Activated effector memory CD4-positive, alpha-beta T cell treated with anti-CD3 and anti-CD28 coated beads, Interleukin-2, amount 50 U/mL, for 16 hours (primary cell): ENCODE measurements around the gene PARP16.
A peak's percentile ranks its signal among the peaks of the same experiment; 100 is the strongest.
"Not testable (repeated sequence)": the region's sequence is repeated elsewhere in the genome, so short reads cannot be mapped to it uniquely, and the experiment has no call there.

Experiments used
- DNase-seq: peaks from one replicate; pipeline ENCODE4 v3.0.0-alpha.2; 2020

The PARP16 gene

DNA sequence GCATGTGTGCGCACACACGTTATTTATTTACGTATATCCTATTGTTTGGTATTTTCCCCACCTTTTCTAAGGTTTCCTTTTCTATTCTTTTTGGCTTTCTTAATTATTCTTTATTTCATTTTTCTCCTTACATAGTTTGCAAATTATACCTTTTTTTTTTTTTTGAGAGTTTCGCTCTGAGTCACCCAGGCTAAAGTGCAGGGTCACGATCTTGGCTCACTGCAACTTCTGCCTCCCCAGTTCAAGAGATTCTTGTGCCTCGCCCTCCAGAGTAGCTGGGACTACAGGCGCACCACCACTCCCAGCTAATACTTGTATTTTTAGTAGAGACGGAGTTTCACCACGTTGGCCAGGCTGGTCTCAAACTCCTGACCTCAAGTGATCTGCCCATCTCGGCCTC, 55.4 kb downstream of the PARP16 start:
- DNase-seq = no peak

- not testable (repeated sequence) for DNase-seq
Observed at GRCh38 chr15:65226901-65227300, 59.8 kb downstream of the PARP16 start.

DNA sequence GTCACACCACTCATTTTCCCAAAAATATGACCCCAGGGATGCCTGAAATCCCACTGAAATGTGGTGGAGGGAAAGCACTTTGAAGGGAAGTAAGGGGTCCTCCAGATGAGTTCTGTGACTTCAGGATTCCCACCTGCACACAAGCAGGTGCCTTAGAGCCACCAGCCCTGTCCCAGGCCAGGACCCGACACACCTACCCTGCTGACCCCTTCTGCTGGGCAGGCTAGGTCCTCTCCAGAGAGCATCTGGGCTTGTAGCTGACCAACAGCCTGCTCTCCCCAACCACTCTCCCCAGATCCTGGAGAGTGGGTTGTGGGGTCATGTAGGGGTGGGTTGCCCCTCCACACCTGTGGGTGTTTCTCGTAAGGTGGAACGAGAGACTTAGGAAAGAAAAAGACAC, 60.5 kb downstream of the PARP16 start:
- no peak for DNase-seq

GRCh38 chr15:65223996-65224395, 62.7 kb downstream of the PARP16 start:
- no peak for DNase-seq

DNA sequence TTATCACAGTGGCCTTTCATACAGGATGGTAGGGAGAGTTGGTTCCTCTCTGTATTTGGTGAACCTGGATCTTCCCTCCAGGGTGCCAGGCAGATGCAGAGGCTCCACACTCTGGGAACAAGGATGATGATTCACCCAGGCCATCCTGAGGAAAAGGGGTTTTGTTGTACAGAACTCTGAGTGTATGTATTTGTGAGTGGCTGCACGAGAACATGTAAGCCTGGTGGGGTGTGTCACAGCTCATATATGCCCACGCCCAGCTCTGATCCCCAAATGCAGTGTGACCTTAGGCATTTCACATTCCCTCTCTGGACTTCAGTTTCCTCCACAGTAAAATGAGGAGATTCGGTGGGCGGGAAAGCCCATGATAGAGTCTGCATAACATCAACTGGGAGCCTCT, 63.8 kb downstream of the PARP16 start:
- DNase-seq = no peak

DNA sequence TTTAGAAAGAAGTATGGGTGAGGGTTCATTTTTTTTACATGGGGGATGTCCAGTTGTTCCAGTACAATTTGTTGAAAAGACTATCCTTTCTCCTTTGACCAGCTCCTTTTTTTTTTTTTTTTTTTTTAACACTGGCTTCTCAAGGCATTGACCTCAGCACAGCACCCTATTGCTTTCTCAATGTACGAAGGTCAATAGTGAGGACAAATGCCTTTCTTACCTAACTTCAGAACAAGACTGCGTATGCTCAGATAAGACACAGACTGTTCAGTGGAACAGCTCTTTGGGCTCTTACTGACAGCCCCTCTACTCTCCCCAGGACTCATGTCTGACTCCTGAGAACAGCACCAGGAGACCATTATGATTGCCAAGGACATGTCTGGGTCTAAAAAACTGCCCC, 65.0 kb downstream of the PARP16 start:
- DNase-seq = no peak

DNA sequence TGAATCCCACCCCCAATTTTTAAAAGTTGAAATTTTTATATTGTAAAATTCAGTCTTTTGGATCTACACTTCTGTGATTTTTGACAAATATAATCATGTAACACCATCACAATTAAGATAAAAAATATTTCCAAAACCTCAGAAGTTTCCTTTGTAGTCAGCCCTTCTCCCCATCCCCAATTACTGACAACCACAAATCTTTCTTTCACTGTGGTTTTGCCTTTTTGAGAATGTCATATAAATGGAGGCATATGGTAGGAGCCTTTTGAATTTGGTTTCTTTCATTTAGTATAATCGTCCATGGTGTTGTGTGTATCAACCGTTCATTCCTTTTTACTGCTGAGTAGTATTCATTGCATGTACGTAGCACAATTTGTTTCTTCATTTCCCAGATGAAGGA, 67.5 kb downstream of the PARP16 start:
- DNase-seq = no peak

DNA sequence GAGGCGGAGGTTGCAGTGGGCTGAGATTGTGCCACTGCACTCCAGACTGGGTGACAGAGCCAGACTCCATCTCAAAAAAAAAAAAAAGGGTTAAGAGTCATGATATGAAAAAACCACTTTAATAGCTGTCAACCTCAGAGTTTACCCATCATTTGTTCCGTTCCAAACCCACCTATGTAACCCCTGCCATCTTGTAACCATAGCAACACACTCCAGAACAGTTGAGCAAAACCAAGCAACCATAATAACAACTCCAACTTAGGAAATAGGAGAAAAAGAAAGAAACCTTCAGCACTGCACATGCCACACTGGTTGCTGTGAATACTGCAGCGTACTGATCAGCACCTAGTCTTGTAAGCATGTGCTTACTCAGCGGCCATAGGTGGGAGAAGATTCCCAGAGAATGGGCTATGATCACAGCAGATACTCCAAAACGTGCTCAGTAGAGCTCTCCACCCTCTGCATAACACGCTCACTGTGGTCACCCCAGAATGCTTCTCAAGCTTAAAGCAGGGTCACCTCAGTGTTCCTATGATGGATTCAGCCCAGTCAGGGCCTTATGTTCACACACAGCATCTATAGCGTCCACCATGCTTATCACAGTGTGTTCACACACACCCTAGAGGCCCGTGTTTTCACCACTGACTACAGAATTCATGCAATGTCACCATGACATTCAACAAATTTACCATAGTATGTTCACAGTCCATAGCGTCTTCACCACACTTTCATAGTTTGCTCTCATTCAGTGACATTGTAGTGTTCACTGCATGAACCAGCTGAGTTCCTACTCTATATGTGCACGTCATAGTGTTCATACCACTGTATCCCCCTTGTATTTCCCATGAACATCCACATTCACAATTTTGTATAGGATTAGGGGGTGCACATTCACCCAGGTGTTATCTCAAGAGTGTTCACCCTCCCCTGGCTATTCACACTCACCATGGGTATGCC, 68.9 kb downstream of the PARP16 start:
- DNase-seq = no peak

- no peak for DNase-seq
Observed at GRCh38 chr15:65215496-65215895, 71.2 kb downstream of the PARP16 start.

DNA sequence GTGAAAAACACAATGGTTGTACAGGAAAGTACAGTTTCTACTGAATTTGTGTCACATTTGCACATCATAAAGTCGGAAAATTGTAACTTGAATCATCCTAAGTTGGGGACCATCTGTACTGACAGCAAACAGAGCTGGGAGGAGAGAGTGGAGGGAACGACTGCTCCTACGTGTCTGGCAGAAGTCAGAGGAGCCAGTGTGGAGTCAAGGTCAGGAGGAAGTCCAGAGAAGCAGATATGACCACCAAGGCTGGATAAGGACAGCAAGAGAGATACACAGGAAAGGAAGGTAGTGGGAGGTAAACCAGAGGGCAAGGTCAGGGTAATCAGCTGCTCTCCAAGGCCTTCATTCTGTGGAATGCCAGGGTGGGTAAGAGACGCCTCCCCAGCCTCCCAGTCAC, 72.7 kb downstream of the PARP16 start:
- no peak for DNase-seq

GRCh38 chr15:65213241-65213640, 73.4 kb downstream of the PARP16 start:
- no peak for DNase-seq

DNA sequence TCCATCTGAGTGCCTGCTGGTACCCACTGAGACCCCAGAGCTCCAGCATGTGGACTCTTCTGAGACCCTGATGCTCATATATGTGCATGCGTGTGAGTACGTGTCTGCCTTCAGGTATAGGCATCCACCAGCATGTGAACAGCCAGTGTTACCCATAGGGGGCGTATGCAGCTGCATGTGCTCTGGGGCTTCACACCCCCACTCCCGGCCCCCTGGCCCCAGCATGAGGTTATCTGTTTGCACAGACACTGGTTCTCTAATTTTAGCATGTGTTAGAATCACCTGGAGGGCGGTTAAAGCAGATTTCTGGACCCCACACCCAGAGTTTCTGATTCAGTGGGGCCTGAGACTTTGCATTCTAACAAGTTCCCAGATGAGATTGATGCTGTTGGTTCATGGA, 74.6 kb downstream of the PARP16 start:
- peak; percentile 66 for DNase-seq

DNA sequence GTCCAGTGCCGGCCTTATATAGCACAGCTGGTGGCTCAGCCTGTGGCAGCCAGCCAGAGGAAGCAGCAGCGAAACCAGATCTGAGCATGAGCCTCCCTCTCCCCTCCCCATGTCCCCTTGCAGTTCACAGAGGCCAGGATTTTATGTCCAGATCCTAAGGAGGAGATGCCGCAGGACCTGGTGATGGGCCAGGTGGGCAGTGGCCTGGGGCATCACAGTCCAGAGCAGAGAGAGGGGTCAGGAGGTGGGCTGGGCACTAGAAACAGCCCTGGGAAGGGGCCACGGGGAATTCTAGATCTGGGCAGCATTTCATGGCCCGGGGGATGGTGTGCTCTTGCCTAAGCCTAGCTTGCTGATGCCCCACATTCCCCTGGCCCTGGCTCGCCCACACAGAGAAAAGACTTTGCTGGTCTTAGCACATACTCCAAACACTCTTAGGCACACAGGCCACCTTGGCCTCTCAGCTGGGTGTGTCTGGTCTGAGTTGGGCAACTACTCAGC, 75.2 kb downstream of the PARP16 start:
- no peak for DNase-seq

- DNase-seq = no peak
Observed at GRCh38 chr15:65210770-65211481, 75.8 kb downstream of the PARP16 start, which contains the start of gene CILP. Gene CILP (minus strand): TSS chr15:65211473. CDS start chr15:65209755, 1,718 bp downstream.

- no peak for DNase-seq
Observed at GRCh38 chr15:65209701-65210643, 76.7 kb downstream of the PARP16 start.

GRCh38 chr15:65208647-65209046, 78.0 kb downstream of the PARP16 start:
- DNase-seq = peak; percentile 8
